NCI-H510A (cell line): ENCODE data around the gene CATSPERE.
A peak's percentile ranks its signal among the peaks of the same experiment; 100 is the strongest.
"Not testable (repeated sequence)": the region's sequence is repeated elsewhere in the genome, so short reads cannot be mapped to it uniquely, and the experiment has no call there.

Experiments used
- DNase-seq: peaks from one replicate; lab custom pipeline; 2025; lab: John Stamatoyannopoulos, UW

Gene CATSPERE

GRCh38 chr1:244633140-244633539 is 172.1 kb downstream of the CATSPERE start:
- DNase-seq, result no peak

- no peak for DNase-seq
Measured at GRCh38 chr1:244634546-244634945, 173.5 kb downstream of the CATSPERE start.

- DNase-seq, result no peak
Measured at GRCh38 chr1:244636488-244637259, 175.6 kb downstream of the CATSPERE start.

GRCh38 chr1:244639561-244639960 is 178.5 kb downstream of the CATSPERE start:
- DNase-seq, result no peak

GRCh38 chr1:244640917-244641316 is 179.8 kb downstream of the CATSPERE start:
- DNase-seq, result no peak

- no peak for DNase-seq
Measured at GRCh38 chr1:244642526-244642925, 181.5 kb downstream of the CATSPERE start.

- DNase-seq, result no peak
Measured at GRCh38 chr1:244642988-244643387, 181.9 kb downstream of the CATSPERE start.

GRCh38 chr1:244645414-244645813 is 184.3 kb downstream of the CATSPERE start:
- no peak for DNase-seq

GRCh38 chr1:244645890-244646289 is 184.8 kb downstream of the CATSPERE start:
- DNase-seq, result no peak

GRCh38 chr1:244647819-244648218 is 186.7 kb downstream of the CATSPERE start:
- DNase-seq, result no peak

GRCh38 chr1:244651956-244652622 is 191.0 kb downstream of the CATSPERE start:
- DNase-seq, result no peak

- DNase-seq, result peak; percentile 92
Measured at GRCh38 chr1:244652623-244653438, 191.8 kb downstream of the CATSPERE start, which contains the start of gene DESI2. Gene DESI2, plus strand, starts transcription at chr1:244653126. Its CDS starts 188 bp downstream, at chr1:244653314.

- DNase-seq, result no peak
Measured at GRCh38 chr1:244653439-244654107, 192.5 kb downstream of the CATSPERE start.

GRCh38 chr1:244654108-244655038 is 193.3 kb downstream of the CATSPERE start:
- DNase-seq, result no peak

GRCh38 chr1:244655186-244655585 is 194.1 kb downstream of the CATSPERE start:
- no peak for DNase-seq

GRCh38 chr1:244657421-244657820 is 196.3 kb downstream of the CATSPERE start:
- DNase-seq, result no peak

- DNase-seq, result no peak
Measured at GRCh38 chr1:244659694-244660093, 198.6 kb downstream of the CATSPERE start.

GRCh38 chr1:244660595-244660994 is 199.5 kb downstream of the CATSPERE start:
- DNase-seq, result no peak

GRCh38 chr1:244661569-244662312 is 200.7 kb downstream of the CATSPERE start:
- not testable (repeated sequence) for DNase-seq

GRCh38 chr1:244662599-244662998 is 201.5 kb downstream of the CATSPERE start:
- no peak for DNase-seq
